Fibroblast of skin of left biceps (primary cell): ENCODE measurements around the gene FAM234B.

Experiments used
- DNase-seq, 2 experiments: peaks; one replicate each; pipeline ENCODE4 v3.0.0-alpha.2; 2013; ENCODE audit warnings: low read depth in 2 of 2

Gene FAM234B

DNA sequence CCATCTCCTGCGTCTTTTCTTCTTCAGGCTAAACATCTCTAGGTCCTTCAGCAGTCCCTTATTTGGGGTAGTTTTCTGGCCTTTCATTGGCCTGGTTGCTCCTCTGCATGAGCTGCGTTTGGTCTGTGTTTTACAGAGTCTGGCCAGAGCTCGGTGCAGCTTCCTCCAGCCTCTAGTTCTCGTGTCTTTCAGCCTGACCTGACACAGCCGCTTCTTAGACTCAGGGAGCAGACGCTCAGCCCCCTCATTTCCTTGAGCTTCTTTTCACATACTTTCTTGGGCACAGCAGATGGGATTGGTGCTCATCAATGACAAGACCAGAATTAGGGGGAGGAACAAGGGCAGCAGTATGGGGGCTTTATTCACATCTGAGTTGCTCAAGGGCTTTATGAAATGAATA lies 72.8 kb downstream of the FAM234B start:
- no peak for DNase-seq

DNA sequence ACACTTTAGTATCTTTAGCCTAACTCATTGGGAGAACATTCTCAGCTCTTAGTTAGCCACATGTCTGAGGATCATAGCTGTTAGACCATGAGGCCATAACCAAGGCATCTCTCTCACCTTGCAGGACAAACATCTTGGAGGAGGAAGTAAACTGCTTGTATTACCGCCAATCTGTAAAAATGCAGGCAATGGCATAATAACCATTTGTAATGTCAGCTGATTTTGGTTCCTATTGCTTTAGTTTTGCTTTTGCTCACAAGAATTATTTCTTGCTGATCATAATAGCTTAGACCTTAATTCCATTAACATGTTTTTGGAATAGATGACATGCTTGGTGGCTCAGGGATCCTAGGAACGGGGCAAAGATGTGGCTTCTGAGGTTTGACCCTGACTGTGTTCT lies 75.6 kb downstream of the FAM234B start:
- DNase-seq, result no peak

DNA sequence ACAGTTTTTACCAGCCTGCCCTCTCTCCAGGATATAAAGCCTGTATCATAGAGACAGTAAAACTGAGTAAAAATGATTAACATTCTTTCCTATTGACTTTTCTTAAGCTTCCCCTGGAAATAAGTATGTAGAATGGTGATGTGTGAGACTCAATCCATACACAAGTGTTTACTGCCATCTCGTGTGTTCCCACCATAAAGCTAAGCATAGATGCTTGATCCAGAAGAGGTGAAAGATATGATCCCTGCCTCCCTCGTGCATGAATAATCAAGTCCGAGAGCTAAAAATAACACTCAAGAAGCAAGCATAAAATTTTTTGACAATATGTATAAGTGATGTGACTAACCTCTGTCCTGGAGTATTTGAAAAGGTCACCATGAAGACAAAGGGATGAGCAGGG lies 76.2 kb downstream of the FAM234B start:
- DNase-seq, result no peak

DNA sequence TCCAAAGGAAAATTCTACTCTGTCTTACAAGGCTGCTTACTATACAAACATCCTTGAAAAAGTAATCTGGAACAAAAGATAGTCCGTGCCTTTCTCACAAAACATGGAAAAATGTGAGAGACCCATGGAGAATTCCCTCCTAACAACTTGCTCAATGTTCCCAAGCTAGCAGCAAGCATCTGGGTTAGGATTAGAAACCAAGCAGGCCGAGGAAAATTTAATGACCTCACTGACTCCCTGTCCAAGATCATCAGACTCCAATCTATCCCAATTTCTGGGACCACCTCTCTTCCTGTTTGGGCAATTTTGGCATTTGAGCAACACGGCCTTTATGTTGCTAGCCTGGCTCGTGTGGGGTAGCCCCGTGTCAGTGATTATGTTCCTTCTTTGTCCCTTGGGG lies 77.4 kb downstream of the FAM234B start:
- DNase-seq, result no peak

DNA sequence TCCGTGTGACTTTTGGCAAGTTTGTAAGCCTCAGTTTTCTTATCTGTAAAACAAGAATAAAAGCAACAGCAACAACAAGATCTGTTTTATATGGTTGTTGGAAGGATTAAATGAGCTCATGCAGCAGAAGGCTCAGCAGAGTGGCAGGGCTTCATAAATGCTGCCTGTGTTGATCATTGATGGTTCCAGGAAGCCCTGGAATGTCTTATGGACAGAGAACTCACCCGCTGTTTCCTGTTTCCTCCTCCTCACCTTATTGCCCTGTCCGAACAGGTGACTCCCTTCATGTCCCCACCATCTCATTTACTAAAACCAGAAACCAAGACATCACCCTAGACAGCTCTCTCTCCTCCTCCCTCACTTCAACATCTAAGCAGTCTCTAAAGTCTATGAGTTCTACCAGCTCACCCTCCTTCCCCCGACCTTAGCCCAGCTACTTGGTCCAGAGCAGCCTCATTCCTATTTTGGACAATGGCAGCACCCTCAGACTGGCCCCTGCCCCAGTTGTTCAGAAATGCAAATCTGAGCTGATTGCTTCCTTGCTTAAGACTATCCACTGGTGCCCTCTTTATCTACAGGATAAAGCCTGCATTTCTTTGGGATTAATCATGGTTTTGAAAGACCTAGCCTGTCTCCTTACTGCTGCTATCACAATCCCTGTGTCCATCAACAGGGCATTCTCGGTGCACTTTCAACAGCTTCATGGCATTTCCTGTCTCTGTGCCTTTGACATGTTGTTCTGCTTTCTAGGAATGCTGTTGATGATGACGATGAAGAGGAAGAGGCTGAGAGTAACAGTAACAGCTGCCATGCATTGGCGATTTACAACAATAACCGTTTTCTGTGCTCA lies 80.7 kb downstream of the FAM234B start:
- DNase-seq, result peak in 1 of 2 experiments; percentile 34

DNA sequence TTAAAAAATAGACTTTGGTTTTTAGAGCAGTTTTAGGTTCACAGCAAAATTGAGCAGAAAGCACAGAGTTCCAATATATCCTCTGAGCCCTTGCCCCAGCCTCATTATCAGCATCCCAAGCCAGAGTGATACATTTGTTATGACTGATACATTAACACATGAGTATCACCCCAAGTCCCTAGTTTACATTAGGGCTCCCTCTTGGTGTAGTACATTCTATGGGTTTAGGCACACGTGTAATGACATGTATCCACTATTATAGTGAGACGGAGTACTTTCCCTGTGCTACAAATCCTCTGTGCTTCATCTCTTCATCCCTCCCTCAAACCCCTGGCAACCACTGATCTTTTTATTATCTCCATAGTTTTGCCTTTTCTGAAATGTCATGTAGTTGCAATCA lies 81.8 kb downstream of the FAM234B start:
- no peak for DNase-seq

DNA sequence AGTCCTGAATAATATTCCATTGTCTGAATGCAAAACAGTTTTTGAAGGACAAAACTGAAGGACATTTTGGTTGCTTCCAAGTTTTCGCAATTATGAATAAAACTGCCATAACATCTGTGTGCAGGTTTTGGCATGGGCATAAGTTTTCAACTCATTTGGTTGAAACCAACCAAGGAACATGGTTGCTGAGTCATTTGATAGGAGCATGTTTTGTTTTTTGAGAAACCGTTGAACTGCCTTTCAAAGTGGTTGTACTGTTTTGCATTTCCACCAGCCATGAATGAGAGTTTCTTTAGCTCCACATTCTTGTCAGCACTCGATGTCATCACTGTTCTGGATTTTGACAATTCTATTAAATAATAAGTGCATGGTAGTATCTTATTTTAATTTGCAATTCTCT lies 82.3 kb downstream of the FAM234B start:
- no peak for DNase-seq

DNA sequence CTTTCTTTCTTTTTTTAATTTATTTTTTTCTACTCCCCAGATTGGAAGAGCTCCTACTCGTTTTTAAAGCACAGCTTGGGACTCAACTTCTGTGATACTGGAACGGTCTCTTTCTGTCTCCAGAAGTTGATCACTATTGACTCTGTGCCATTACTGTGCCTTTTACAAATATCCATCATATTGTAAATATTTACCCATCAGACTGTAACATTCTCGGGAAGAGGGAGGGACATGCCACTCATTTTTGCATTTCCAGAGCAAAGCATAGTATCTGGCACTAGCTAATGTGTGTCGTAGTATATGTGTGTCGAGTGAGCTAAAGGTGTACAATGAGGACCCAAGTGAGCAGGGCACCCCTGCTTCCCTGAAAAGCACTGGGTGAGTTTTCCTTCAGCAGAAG lies 83.3 kb downstream of the FAM234B start:
- DNase-seq, result no peak

DNA sequence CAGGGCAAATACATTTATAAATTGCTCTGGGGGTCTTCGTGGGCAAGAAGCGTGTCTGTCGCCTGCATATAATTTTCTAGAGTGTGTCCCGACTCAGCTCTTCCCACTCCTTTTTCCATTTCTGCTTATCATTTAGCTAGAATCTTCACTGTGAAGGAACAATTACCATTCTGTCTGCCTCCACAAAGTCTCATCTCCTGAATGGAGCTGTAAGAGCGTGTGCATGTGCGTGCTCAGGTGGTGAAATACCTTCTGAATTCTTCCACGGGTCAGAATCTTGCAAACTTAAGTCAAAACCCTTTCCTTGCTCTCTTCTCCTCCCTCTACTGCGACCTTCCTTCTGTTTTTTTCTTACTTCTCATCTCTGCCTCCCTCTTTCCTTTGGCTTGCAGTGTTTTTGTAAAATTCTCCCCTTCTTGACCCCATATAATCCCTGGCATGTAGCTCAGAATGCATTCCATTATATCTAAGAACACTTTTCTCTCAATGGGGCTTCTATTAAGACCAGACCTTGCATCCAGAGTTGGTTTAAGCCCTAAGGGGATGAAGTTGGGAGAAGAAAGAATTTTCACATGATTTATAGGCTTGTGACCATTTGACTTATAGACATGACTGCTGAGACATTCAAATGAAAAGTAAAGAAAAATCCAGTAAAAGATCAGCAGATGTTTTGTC lies 84.2 kb downstream of the FAM234B start:
- DNase-seq, result peak; percentile 37 to 49

DNA sequence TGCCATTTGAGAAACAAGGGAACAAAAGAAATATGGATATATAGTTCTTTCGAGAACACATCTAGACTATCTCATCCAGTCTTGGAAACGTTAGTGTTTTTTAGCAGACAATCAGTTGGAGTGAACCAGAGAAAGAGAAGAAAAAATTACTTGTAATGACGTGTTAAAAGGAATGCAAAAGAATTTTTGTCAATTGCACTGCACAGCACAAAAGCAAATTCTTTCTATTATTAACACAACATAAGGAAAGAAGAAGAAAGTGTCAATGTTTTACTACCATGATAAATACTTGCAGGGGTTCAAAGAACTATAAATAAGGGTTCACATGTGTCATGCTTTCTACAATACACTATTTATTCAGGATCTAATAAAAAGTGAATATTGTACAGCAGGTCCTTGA lies 86.8 kb downstream of the FAM234B start:
- DNase-seq, result no peak
